Hematopoietic multipotent progenitor cell treated with erythropoietin and hydrocortisone succinate and interleukin-3 and kit ligand, for 15 days (in vitro differentiated cells): Measurements from ENCODE around the gene GDF10.

Experiments used
- DNase-seq: peaks from one replicate; pipeline ENCODE4 v3.0.0-alpha.2; 2015; ENCODE audit warnings: low spot score

GDF10 gene

GRCh38 chr10:47351899-47352815, 52.2 kb downstream of the GDF10 start:
- DNase-seq = no peak

- DNase-seq = no peak
Observed at GRCh38 chr10:47353351-47353750, 53.4 kb downstream of the GDF10 start.

- DNase-seq = no peak
Observed at GRCh38 chr10:47354165-47354564, 54.2 kb downstream of the GDF10 start.

GRCh38 chr10:47354900-47355299, 54.9 kb downstream of the GDF10 start:
- no peak for DNase-seq

- no peak for DNase-seq
Observed at GRCh38 chr10:47356708-47357107, 56.7 kb downstream of the GDF10 start.

GRCh38 chr10:47357131-47357582, 57.2 kb downstream of the GDF10 start:
- no peak for DNase-seq

GRCh38 chr10:47357911-47358310, 57.9 kb downstream of the GDF10 start:
- DNase-seq = no peak

GRCh38 chr10:47358457-47358856, 58.5 kb downstream of the GDF10 start:
- DNase-seq = no peak

GRCh38 chr10:47359101-47359500, 59.1 kb downstream of the GDF10 start:
- no peak for DNase-seq

GRCh38 chr10:47359626-47360418, 59.8 kb downstream of the GDF10 start:
- DNase-seq = no peak

GRCh38 chr10:47360419-47361040, 60.5 kb downstream of the GDF10 start:
- no peak for DNase-seq

- peak; percentile 23 for DNase-seq
Observed at GRCh38 chr10:47361293-47361692, 61.3 kb downstream of the GDF10 start.

GRCh38 chr10:47362199-47362598, 62.2 kb downstream of the GDF10 start:
- no peak for DNase-seq
